DMS153 treated with DMSO at 0.1 percent for 48 hours (cell line): ENCODE measurements around the gene FA2H.
"Not testable (repeated sequence)": the region's sequence is repeated elsewhere in the genome, so short reads cannot be mapped to it uniquely, and the experiment has no call there.

ENCODE experiments used
- DNase-seq: peaks from one replicate; lab custom pipeline; 2025; ENCODE audit not compliant: unreplicated experiment; lab: John Stamatoyannopoulos, UW

FA2H gene

DNA sequence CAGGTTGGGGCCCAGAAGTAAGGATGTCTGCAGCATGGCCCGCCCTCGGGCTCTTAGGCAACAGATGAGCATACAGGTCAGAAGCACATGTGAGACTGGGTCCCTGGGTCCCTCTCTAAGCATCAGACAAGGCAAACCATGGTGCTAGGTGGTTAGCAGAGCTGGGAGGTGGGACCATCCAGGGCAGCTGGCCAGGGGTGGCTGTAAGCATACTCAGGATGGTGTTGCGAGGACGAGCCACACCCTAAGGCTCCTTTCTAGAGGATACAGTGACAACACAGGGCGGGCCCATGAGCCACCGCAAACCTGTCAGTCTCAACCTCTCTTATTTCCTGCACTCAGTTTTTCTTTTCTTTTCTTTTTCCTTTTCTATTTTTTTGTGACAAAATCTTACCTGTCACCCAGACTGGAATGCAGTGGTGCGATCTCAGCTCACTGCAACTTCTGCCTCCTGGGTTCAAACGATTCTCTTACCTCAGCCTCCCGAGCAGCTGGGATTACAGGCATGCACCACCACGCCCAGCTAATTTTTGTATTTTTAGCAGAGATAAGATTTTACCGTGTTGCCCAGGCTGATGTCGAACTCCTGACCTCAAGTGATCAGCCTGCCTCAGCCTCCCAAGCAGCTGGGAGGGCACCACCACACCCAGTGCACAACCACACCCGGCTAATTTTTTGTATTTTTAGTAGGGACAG lies 3.6 kb downstream of the FA2H start:
- no peak for DNase-seq

DNA sequence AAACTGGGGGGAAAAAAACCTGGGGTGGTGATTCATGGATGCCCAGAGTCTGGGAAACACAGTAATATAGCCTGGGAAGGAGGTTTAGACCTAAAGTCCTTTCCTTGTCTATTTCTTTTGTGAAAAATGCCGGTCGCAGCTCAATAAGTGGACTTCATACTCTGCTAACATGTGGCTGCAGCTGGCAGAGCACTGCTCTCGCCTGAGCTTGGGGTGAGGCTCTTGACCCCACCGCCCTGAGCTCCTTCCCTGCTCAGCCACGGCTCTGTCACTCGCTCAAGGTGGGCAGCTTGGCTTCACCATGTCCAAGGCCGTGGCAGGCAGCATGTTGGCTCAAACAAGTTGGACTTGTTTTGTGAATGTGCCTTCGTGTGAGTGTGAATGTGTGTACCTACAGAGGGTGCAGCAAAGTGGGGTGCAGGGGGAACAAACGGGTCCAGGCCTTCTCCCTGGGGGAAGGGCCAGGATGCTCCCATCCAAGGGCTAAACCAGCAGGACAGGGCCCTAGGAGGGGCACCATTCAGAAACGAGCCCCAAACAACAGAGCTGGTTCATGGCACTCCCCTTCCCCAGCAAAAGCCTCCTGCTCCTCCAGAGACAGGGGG lies 4.9 kb downstream of the FA2H start:
- no peak for DNase-seq

DNA sequence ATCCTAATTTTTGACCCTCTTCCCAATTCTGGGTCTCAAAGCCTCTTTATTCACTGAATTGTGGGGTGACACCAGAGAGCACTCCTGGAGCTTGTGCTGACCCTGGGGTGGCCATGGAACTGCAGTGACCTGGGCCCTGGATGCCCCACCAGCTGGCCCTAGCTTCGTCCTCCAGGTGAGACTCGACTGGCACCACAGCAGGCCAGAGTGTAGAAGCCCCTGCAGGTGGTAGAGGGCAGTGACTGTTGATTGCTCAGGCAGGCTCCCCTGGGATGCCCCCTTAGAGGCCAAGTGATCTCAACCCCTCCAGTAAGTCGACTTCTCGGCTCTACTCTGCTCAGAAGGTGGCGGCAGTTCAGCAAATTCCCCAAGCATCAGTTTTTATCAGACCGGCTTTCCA lies 6.4 kb downstream of the FA2H start:
- no peak for DNase-seq

DNA sequence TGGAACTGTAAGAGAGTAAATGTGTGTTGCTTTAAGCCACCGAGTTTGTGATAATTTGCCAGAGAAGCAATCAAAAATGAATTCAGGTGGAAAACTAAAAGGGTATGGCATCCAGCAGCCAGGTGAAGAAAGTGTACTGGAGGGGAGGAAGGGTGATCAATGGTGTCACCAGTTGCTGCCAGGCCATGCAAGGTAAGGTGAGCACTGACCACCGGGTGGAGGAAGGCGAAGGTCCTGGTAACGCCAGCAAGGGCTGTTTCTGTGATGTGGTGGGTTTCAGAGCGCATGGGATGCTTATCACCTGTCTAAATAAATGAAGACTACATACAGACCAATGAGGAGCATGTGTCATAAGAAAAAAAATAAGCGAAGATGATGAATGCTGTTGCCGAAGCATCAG lies 6.9 kb downstream of the FA2H start:
- DNase-seq, result no peak

DNA sequence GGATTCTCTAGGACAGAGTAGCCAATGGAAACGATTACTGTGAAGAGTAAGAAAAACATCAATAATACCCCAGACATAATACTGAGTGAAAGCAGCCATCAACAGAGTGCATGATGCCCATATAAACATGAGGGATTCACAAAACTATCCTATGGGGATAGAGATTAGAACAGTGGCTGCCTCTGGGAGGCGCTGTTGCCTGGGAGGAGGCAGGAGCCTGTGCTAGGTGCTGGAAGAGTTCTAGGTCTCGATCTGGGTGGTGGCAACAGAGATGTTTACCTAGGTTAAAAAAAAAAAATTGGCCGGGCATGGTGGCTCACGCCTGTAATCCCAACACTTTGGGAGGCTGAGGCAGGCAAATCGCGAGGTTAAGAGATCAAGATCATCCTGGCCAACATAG lies 7.9 kb downstream of the FA2H start:
- no peak for DNase-seq

DNA sequence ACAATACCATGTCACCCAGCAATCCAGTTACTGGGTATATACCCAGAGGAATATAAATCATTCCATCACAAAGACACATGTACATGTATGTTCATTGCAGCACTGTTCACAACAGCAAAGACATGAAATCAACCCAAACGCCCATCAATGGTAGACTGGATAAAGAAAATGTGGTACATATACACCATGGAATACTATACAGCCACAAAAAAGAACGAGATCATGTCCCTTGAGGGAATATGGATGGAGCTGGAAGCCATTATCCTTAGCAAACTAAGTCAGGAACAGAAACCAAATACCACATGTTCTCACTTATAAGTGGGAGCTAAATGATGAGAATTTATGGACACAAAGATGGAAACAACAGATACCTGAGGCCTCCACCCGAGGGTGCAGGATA lies 10.4 kb downstream of the FA2H start:
- not testable (repeated sequence) for DNase-seq

DNA sequence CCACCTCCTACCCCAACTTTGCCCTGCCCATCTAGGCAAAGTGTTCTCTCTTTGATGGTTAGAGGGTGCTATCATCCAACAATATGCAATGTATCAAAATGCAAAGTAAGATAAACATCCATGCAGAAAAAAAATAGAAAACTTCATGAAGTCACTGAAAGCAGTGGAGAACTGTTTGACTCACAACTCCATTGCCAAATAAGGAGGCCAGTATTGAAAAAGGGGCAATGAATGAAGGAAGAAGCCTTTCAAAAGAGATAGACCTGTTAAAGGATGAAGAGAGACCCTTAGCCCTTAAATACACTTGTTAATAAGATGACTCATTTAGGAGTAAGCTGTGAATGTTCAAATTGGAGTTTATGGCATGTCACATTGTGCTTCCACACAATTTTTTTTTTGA lies 13.0 kb downstream of the FA2H start:
- no peak for DNase-seq

DNA sequence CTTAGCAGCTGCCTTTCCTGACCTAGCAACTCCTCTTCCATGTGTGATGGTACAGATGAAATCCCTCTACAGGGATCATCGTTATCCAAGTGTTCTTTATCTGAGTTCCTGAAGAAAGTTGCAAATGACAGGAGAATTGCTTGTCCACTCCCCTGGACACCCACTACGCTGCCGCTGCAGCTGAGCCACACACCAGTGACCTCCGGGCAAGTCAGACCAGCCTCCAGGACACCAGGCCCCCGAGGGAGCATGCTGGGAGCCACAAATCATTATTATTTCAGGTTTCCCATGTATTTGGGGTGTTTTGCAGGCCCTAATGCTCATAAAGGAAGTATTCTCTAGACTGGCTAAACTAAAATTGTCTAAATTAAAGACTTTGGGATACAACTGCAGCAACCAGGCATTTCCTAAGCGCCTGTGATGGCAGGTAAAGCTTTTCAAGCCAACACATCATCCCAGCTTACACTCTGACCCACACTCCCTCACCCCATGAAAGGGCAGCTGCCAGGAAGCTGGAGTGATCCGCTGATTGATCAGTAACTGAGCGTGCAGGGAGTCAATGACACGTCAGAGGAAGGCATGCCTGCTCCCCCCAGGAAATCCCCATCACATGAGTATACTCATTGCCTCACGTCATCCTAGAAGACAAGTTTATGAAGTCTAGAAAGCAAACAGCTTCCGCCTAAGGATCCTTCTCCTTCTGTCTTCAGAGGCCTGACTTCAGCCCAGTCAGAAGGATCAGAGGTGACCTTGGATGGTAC lies 14.4 kb downstream of the FA2H start:
- DNase-seq, result no peak

DNA sequence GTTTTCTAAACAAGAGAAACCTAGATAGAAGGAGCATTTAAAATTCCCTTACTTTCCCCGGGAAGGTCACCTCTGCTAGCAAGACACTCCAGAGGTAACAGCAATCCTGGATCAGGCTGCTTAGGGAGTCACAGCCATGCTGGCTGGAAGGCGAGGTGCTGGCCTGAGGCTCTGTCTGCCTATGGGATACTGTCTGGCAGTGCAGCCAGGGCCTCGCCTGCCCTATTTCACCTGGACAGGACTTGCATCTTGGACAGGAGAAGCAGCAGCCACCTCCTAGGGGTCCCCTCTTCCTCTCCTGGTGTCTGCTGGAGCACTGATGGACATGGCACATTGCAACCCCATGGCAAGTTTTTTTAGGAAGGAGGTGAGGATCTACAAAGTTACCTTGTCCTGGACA lies 15.1 kb downstream of the FA2H start:
- no peak for DNase-seq

DNA sequence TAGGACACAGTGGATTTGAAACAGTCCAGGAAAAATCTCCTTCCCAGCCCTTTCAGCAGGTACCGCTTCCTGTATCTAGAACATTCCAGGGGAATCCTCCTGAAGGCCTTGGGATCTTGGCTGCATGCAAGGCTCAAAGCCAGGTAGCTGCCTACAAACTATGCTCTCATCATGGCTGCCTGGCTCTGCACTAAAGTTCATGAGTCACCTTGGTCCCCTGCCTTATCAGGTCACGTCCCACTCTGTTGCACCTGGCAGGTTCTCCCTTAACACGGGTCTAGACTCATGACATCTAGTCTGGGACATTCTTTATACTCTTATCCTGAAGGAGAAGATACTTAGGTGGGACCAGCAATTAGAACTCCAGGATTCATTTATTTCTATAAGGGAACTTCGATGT lies 15.8 kb downstream of the FA2H start:
- no peak for DNase-seq

DNA sequence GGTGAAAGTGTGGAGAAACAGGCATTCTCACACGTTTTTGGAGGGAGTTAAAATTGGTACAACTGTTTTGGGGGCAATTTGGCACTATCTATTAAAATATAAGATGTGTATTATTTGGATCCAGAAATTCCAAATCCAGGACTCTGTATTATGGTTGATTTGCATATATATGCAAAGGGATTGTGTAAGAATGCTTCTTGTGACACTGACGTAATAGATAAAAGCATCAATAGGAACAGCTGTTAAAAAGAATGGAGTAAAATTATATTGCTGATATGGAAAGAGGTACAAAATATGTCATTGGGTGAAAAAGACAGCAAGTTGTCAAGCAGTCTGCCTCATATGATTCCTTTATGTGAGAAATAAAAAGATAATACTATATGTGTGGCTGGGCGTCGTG lies 17.3 kb downstream of the FA2H start:
- no peak for DNase-seq

DNA sequence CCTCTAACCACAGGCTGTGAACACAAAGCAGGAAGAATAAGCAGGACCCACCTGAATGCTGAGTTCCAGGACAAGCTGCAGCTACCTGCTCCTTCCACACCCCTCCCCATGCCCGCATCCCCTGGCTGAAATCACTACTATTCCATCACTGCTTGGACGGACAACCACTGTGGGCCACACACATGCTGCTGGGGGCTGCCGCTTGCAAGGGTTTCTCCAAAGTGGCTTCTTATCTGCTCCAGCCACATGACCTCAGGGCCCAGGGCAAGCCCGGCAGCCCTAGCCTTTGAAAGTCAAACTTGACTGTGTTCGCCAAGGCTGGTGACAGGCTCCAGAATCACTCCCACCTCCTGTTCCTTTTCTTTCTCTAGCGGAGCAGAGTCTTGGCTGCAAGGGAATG lies 18.4 kb downstream of the FA2H start:
- no peak for DNase-seq

DNA sequence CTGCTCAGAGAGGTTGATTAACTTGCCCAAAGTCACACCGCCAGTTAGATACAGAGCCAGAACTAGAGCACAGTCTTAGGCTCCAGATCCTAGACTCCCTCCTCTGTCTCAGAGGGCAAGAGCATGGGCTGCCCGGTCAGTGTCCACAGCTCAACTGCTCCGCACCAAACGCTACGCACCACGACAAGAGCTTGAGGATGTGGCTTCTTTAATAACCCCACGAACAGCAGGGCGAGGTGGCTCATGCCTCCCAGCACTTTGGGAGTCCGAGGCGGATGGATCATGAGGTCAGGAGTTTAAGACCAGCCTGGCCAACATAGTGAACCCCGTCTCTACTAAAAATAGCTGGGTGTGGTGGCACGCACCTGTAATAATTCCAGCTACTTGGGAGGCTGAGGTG lies 21.4 kb downstream of the FA2H start:
- DNase-seq, result no peak

DNA sequence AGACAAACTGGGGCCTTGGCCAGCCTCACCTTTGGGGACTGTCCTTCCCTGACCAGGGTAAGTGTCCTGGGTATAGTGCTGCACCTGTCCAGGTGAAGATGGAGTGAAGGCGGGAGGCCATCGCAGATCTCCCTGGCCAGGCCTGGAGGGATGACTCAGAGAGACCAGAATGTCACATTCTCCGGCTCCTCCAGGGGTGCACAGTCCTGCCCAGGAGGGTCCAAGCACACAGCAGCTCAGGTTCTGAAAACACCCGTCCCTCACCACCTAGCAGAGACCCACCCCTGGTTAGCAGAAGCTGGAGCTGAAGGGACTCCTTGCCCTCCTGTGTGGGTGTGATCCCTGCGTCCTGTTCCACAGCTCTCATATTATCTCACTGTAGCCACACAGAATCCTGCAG lies 21.9 kb downstream of the FA2H start:
- DNase-seq, result no peak

DNA sequence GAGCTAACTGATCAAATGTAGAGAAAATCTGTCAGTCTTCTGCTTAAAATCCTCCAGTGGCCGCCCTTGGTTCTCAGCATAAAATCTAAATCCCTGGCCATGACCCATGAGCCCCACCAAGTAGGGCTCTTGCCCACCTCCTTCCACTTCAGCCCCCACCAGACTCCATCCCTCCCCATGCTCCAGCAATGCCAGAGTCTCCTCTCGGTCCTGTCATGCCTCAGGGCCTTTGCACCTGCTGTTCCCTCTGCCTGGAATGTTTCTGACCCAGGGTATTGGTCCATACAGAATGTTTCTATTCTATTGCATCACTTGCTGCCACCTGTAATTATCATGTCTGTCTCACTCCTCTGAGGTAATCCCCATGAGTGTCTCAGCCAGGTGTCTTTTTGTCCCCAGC lies 22.4 kb downstream of the FA2H start:
- no peak for DNase-seq

DNA sequence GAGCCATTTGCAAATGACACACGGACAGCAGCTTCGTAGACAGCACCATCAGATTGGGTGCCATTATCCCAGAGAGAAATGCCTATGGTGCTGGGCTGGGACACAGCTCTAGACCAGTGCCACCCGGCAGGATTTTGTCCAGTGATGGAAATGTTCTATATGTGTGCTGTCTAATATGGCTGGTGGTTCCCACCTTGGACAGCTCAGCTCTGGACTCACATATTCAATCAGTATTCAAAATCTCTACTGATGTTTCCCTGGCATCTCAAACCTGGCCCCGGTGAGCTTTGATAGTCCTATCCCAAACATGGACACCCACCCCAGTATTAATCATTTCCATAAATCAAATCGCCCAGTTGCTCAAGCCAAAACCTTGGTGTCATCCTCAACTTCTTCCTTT lies 23.0 kb downstream of the FA2H start:
- no peak for DNase-seq

DNA sequence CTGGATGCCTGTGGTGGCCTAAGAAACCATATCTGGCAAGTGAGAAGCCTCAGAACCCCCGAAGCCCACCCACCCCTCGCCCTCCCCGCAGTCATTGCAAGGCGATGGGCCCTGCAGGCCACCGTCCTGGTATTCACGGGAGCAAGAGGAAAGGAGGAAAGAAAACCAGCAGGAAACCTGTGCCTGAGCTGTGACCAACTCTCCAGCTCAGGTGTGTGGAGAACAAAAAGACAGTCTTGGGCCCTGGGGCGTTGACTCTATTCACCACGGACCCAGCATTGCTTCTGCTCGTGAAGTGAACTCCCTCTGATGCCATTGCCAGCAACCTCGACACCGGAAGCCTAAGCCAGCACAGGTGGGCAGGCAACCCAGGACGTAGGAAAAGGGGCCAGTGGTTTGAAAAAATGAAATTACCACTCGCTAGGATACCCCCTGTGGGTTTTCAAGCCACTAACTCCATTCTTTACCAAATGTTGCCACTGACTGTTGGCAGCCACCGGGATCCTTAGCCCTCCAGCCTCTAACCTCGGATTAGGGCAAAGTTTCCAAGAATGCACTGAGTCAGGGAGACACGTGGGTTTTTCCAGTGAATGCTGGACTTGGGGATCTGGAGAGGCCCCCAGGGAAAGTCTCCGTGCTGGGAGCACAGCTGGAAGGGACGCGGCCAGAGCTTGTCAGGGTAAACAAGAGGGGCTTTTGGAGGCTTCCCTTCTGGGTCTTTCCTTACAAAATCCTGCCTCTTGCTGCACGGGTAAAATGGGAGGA lies 25.1 kb downstream of the FA2H start:
- no peak for DNase-seq

DNA sequence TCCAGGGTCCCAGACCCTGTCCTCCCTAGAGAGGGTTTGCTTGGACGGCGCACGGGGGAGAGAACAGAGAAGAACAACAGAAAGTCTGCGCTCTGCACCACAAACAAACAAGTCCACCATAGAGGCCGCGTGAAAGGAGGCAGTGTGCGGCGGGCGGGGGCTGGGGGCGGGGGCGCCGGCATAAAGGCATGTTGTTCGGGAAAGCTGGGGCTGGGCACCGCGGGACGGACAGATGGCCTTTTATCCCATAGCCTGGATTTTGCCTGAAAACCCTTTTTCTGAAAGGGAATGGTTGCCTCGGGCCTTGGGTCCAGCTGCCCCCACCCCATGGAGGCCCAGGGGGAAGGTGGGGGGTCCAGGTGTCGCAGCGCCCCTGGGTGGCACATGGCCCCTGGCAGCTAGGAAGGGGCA lies 26.0 kb downstream of the FA2H start:
- no peak for DNase-seq

DNA sequence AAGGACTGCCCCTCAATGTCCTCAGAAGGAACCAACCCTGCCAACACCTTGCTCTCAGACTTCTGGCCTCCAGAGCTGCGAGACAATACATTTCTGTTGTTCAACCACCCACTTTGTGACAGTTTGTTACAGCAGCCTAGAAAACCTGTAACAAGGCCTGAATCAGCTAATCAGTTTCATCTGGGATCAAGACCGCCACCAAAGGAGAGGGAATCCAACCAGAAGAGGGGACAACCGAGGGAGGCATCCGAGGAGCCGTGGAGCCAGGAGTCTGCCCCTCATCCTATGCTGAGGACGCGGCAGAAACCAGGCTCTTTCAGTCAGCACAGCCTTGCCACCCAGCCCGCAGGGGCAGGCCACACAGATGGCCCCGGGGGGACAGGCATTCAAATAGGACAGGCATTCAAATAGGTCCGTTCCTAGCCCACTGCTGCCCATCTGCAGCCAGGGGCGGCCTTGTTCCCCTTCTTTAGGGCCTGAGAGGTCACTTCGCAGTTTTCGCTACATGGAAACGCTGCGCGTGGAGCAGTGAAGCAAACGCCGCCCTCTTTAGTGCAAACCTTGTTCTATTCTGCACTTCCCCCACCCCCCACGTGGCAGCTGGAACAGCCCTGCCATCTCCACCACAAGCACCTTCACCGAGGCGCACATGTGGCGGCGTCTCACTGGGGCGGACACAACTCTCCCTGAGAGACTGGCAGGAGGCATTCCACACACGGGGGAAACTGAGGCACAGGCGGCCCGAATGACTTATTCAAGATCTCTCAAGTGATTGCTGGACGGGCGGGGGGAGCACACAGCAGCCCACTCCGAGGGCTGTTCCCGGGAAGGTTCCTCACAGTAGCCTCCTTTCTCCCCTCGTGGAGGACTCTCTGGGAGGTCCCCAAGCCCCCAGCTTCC lies 26.7 kb downstream of the FA2H start:
- DNase-seq, result no peak

DNA sequence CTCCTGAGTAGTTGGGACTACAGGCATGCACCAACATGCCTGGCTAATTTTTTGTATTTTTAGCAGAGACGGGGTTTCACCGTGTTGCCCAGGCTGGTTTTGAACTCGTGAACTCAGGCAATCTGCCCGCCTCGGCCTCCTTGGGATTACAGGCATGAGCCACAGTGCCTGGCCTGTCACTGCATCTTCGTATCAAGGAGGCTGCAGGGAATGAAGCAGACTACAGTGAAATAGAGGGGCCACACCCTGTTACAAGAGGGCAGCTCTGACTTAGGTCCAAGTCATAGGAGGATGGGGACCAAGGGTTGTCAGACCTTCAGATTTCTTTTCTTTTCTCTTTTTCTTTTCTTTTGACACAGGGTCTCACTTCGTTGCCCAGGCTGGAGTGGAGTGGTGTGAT lies 28.7 kb downstream of the FA2H start:
- DNase-seq, result no peak

DNA sequence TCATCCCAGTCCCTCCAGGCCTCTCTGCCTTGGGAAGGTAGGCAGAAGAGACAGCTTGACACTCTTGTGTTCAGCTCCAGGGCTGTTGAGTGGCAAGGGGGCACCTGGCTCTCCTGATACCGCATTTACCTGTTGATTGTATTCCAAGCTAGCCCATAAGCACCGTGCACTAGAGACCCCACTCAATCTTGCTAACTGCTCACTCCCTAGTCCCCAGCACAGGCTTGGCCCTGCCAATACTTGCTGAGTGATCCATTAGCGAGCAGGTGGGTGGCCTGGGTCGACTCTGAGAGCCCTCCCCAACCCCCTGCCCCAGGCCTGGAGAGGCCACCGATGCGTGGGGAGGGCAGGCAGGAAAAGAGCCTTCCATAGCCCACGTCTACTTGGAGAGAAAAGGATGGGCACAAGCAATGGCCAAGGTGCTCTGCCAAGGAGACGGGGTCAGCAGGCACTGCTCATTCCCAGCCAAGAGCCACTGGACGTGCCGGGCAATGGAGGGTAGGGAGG lies 29.5 kb downstream of the FA2H start:
- DNase-seq, result no peak
